ENCODE measurements around the gene CDC42EP1.

CDC42EP1 gene

GRCh38 chr22:37566903-37567798 is 6.9 kb downstream of the CDC42EP1 start:
- peaks cover 4% of the 10 kb centered on the region for H3K36me3 Mint-ChIP-seq (ENCODE audit: insufficient read depth)
- no peaks in the 10 kb centered on the region for H3K9me3 Mint-ChIP-seq
- peak overlapping the region; percentile 56 for H3K4me3 Mint-ChIP-seq
- H3K27ac Mint-ChIP-seq (ENCODE audit: low read depth) = no peak overlapping the region
- ATAC-seq (replicated peaks; ENCODE audit: extremely low read depth, poor library complexity, severe bottlenecking) (peak; percentile 86), DNase-seq (ENCODE audit: low spot score in 2 of 2) (peak; percentile 84 to 91)
- peaks cover 25% of the 10 kb centered on the region for H3K4me1 Mint-ChIP-seq
- peaks cover 39% of the 10 kb centered on the region for H3K27me3 Mint-ChIP-seq

GRCh38 chr22:37568012-37568411 is 7.7 kb downstream of the CDC42EP1 start:
- peaks cover 25% of the 10 kb centered on the region for H3K4me1 Mint-ChIP-seq
- no peak overlapping the region for H3K4me3 Mint-ChIP-seq
- peaks cover 4% of the 10 kb centered on the region for H3K36me3 Mint-ChIP-seq (ENCODE audit: insufficient read depth)
- no peak for DNase-seq (ENCODE audit: low spot score in 2 of 2)
- no peaks in the 10 kb centered on the region for H3K9me3 Mint-ChIP-seq
- ATAC-seq (replicated peaks; ENCODE audit: extremely low read depth, poor library complexity, severe bottlenecking) = no peak
- no peak overlapping the region for H3K27ac Mint-ChIP-seq (ENCODE audit: low read depth)
- H3K27me3 Mint-ChIP-seq = peaks cover 32% of the 10 kb centered on the region

- no peak overlapping the region for H3K4me3 Mint-ChIP-seq
- no peak for DNase-seq (ENCODE audit: low spot score in 2 of 2)
- peaks cover 4% of the 10 kb centered on the region for H3K36me3 Mint-ChIP-seq (ENCODE audit: insufficient read depth)
- no peak for ATAC-seq (replicated peaks; ENCODE audit: extremely low read depth, poor library complexity, severe bottlenecking)
- H3K27ac Mint-ChIP-seq (ENCODE audit: low read depth) = no peak overlapping the region
- H3K9me3 Mint-ChIP-seq = no peaks in the 10 kb centered on the region
- H3K4me1 Mint-ChIP-seq = peaks cover 20% of the 10 kb centered on the region
- H3K27me3 Mint-ChIP-seq = peaks cover 26% of the 10 kb centered on the region
Measured at GRCh38 chr22:37568448-37569008, 8.2 kb downstream of the CDC42EP1 start.

DNA sequence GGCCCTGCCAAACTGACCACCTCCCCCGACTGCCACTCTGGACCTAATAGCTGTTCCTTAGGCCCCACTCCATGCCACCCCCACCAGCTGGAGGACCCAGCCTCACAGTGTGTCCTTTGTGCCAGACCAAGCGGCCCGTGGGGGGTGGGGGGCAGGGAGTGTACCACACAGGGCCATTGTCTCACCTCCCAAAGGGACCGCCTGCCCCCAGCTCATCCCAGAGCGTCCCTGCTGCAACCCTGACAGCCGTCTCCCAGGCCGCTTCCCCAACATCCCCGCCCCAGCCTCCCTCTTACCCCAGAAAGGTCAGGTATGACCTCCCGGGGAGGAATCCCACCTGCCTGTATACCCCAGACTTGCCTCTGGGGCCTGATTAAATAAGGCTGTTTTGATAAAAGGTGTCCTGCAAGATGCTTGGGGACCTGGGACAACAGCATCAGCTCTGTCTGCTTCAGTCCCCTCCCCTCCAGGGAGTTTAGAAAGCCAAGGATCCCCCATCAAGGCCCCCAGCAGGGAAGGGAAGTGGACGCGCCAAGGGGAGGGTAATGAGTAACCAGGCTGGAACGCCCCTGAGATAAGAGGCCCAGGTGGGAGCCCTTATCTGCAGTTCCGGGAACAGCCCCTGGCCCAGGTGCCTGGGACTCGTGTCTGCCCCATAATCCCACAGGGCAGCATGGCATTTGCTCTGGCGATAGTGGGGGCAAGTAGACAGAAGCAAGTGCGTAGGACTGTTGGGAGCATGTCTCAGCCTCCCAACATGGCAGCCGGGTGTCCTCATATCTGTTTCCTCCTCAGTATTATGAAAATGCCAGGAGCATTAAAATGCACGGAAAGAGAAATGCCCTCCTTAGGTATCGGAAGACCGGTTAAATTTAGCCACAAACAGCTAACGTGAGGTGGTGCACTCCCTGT is 9.0 kb downstream of the CDC42EP1 start:
- Mint-ChIP-seq H3K9me3 (no peaks in the 10 kb centered on the region), H3K4me3 (no peak overlapping the region), H3K36me3 (ENCODE audit: insufficient read depth) (peaks cover 4% of the 10 kb centered on the region), H3K27me3 (peaks cover 19% of the 10 kb centered on the region), H3K4me1 (peaks cover 20% of the 10 kb centered on the region), H3K27ac (ENCODE audit: low read depth) (no peak overlapping the region)
- DNase-seq (ENCODE audit: low spot score in 2 of 2) (no peak), ATAC-seq (replicated peaks; ENCODE audit: extremely low read depth, poor library complexity, severe bottlenecking) (no peak)

DNA sequence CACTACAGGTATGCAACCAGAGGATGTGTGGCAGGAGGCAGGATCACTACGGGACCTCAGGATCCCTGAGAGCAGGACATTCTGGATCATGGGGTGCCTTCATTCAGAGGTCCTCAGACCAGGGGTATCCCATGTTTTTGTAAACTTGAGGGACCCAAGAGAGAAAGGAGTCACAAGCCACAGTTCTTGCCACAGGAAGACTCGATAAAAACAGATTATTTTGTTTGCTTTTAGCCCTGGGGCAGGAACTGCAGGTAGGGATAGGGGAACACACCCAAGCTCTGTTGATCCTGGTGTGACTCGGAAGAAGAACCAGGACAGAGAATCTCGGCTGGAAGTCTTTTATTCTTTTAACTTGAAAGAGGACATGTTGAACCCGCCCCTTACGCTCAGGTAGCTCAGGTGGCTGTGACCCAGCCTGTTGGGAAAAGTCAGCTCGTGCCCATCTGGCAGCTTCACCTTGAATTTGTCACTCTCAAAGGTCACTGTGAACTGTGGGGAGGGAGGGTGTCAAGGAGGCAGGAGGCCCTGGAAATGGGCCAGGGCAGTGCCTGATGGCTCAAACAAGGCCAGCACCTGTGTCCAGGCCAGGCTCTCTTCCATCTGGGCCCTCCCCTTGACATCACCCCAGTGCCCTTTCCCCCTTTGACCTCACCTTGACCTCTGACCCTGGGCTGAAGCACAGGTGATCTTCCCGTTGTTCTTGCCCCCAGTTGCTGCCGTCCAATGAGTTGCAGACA is 9.8 kb downstream of the CDC42EP1 start:
- DNase-seq (ENCODE audit: low spot score in 2 of 2) = no peak
- Mint-ChIP-seq H3K27me3 (peaks cover 17% of the 10 kb centered on the region), H3K4me3 (no peak overlapping the region), H3K27ac (ENCODE audit: low read depth) (no peak overlapping the region), H3K9me3 (no peaks in the 10 kb centered on the region), H3K36me3 (ENCODE audit: insufficient read depth) (peaks cover 4% of the 10 kb centered on the region), H3K4me1 (peaks cover 20% of the 10 kb centered on the region)
- ATAC-seq (replicated peaks; ENCODE audit: extremely low read depth, poor library complexity, severe bottlenecking) = no peak

DNA sequence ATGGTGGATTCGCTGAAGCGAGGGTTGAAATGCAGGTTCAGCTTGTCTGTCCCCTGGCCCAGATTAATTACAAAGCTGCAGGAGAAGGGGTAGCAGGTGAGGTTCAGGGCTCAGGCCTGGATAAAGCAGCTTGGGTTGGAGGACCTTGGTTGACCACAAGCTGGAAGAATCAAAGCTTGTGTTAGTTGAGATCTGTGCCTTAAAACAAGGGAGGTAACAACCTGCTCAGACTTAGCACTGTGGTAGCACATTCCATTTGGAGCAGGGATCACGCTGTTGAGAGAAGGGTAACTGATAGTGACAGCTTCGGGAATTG is 10.3 kb downstream of the CDC42EP1 start:
- no peak overlapping the region for H3K4me3 Mint-ChIP-seq
- peaks cover 20% of the 10 kb centered on the region for H3K4me1 Mint-ChIP-seq
- H3K27me3 Mint-ChIP-seq = peaks cover 15% of the 10 kb centered on the region
- ATAC-seq (replicated peaks; ENCODE audit: extremely low read depth, poor library complexity, severe bottlenecking) (no peak), DNase-seq (ENCODE audit: low spot score in 2 of 2) (no peak)
- peaks cover 4% of the 10 kb centered on the region for H3K36me3 Mint-ChIP-seq (ENCODE audit: insufficient read depth)
- H3K27ac Mint-ChIP-seq (ENCODE audit: low read depth) = no peak overlapping the region
- H3K9me3 Mint-ChIP-seq = no peaks in the 10 kb centered on the region

- Mint-ChIP-seq H3K27me3 (peaks cover 8% of the 10 kb centered on the region), H3K27ac (ENCODE audit: low read depth) (peak overlapping the region; percentile 41), H3K36me3 (ENCODE audit: insufficient read depth) (peaks cover 4% of the 10 kb centered on the region), H3K9me3 (no peaks in the 10 kb centered on the region), H3K4me1 (peaks cover 12% of the 10 kb centered on the region), H3K4me3 (no peak overlapping the region)
- ATAC-seq (replicated peaks; ENCODE audit: extremely low read depth, poor library complexity, severe bottlenecking) (no peak), DNase-seq (ENCODE audit: low spot score in 2 of 2) (no peak)
Measured at GRCh38 chr22:37571258-37571991, 11.1 kb downstream of the CDC42EP1 start.

DNA sequence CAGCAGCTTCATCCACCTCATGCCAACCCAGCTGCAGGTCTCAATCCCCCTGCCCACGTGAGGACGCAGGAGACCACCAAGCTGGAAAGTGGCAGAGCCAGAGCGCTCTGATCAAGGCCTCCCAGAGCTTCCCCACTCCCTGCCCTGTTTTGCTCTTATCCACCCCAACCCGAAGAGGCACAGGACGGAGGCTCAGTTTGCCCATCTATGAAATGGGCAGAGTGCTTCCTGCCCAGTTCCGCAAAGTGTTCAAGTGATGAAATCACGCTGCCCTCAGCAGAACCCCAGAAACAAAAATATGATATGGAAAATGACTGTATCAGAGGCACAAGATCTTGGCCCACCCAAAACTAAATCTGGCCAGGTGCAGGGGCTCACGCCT is 11.7 kb downstream of the CDC42EP1 start:
- peaks cover 8% of the 10 kb centered on the region for H3K27me3 Mint-ChIP-seq
- ATAC-seq (replicated peaks; ENCODE audit: extremely low read depth, poor library complexity, severe bottlenecking) = no peak
- no peaks in the 10 kb centered on the region for H3K9me3 Mint-ChIP-seq
- peaks cover 2% of the 10 kb centered on the region for H3K36me3 Mint-ChIP-seq (ENCODE audit: insufficient read depth)
- no peak for DNase-seq (ENCODE audit: low spot score in 2 of 2)
- peak overlapping the region; percentile 41 for H3K27ac Mint-ChIP-seq (ENCODE audit: low read depth)
- H3K4me3 Mint-ChIP-seq = no peak overlapping the region
- H3K4me1 Mint-ChIP-seq = peaks cover 6% of the 10 kb centered on the region

DNA sequence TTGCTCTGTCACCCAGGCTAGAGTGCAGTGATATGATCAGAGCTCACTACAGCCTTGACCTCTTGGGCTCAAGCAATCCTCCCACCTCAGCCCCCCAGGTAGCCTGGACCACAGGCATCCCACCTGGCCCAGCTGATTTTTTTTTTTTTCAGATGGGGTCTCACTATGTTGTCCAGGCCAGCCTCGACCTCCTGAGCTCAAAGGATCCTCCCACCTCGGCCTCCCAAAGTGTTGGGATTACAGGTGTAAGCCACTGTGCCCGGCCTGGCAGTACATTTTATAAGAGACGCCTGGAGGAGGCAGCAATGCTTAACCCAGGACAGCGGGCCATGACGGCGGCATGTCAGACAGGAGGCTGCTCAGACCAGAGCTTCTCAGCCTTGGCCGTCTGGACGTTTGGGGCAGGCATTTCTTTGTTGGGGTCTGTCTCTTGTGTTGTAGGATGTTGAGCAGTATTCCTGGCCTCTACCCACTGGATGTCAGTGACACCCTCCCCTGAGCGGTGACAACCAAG is 15.3 kb downstream of the CDC42EP1 start:
- Mint-ChIP-seq H3K27me3 (peaks cover 13% of the 10 kb centered on the region), H3K4me3 (no peak overlapping the region), H3K4me1 (peaks cover 5% of the 10 kb centered on the region), H3K9me3 (no peaks in the 10 kb centered on the region), H3K27ac (ENCODE audit: low read depth) (no peak overlapping the region), H3K36me3 (ENCODE audit: insufficient read depth) (peaks cover 2% of the 10 kb centered on the region)
- no peak for DNase-seq (ENCODE audit: low spot score in 2 of 2)
- no peak for ATAC-seq (replicated peaks; ENCODE audit: extremely low read depth, poor library complexity, severe bottlenecking)

DNA sequence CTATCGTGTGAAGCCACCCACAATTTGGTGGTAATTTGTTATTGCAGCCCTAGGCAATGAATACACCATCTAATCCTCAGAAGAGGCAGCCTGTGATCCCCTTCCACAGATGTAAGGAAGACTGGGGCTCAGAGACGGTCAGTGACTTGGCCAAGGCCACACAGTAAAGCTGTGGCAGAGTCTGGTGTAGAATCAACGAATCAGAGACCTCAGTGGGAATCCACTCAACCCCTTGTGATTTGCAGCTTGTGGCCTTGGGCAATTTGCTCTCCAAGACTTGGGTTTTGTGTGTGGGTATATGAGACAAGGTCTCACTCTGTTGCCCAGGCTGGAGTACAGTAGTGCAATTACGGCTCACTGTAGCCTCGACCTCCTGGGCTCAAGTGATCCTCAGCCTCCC is 17.7 kb downstream of the CDC42EP1 start:
- H3K4me1 Mint-ChIP-seq = peaks cover 5% of the 10 kb centered on the region
- H3K27me3 Mint-ChIP-seq = peaks cover 17% of the 10 kb centered on the region
- no peak overlapping the region for H3K27ac Mint-ChIP-seq (ENCODE audit: low read depth)
- peaks cover 2% of the 10 kb centered on the region for H3K36me3 Mint-ChIP-seq (ENCODE audit: insufficient read depth)
- no peaks in the 10 kb centered on the region for H3K9me3 Mint-ChIP-seq
- no peak overlapping the region for H3K4me3 Mint-ChIP-seq
- ATAC-seq (replicated peaks; ENCODE audit: extremely low read depth, poor library complexity, severe bottlenecking) (no peak), DNase-seq (ENCODE audit: low spot score in 2 of 2) (no peak)

DNA sequence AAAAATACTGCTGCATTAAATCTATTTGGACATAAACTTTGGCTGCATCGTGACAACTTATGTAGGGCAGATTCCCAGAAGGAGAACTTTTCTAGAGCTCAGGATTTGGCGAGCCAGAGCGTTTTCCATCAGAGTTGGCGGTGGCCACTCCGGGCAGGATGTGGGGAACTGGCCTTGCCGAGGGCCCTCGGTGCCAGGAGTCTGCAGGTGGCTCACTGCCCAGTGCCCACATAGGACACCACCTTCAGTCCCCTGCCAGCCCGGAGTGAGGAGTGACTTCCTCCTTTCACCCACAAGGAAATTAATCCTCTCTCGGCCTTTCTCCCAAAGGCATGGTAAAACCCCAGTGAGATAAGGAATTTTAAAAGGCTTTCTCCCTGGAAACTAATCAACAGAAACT is 21.2 kb downstream of the CDC42EP1 start:
- Mint-ChIP-seq H3K9me3 (no peaks in the 10 kb centered on the region), H3K27ac (ENCODE audit: low read depth) (no peak overlapping the region), H3K36me3 (ENCODE audit: insufficient read depth) (peaks cover 2% of the 10 kb centered on the region), H3K27me3 (peaks cover 28% of the 10 kb centered on the region), H3K4me3 (no peak overlapping the region), H3K4me1 (peaks cover 5% of the 10 kb centered on the region)
- DNase-seq (ENCODE audit: low spot score in 2 of 2) (no peak), ATAC-seq (replicated peaks; ENCODE audit: extremely low read depth, poor library complexity, severe bottlenecking) (no peak)

All from central memory CD8-positive, alpha-beta T cell (primary cell).